Thyroid gland (tissue), 4 donors: Measurements from ENCODE around the gene TCF12. TPM values are rescaled to one million over a fixed set of nuclear protein-coding genes. Genes with fewer than 3 reads are reported as not detected.

Source experiments
- DNase-seq, 2 donors: peaks; one replicate each; pipeline ENCODE4 v3.0.0-alpha.2; 2019
- H3K27ac ChIP-seq, 3 donors: fragments of 200-600 bp; sonication (generic); 1 replicate in 2 of 3; 2 replicates in 1 of 3; pipeline ENCODE4 v1.5.1; 2016 to 2019; ENCODE audit warnings: mild to moderate bottlenecking in 1 of 3, moderate library complexity in 1 of 3
- H3K27me3 ChIP-seq: fragments of 200-600 bp; sonication (generic); one replicate; pipeline ENCODE4 v1.5.1; 2019
- H3K36me3 ChIP-seq, 2 donors: fragments of 200-600 bp; sonication (generic); one replicate each; pipeline ENCODE4 v1.5.1; 2016 to 2019
- H3K4me1 ChIP-seq, 2 donors: fragments of 200-600 bp; sonication (generic); one replicate each; pipeline ENCODE4 v1.5.1; 2017 to 2019
- H3K4me3 ChIP-seq, 3 donors: fragments of 200-600 bp; sonication (generic); replicated peaks in 1 of 3; 1 replicate in 2 of 3; 2 replicates in 1 of 3; pipeline ENCODE4 v1.5.1; 2016; ENCODE audit warnings: mild to moderate bottlenecking in 1 of 3
- H3K9me3 ChIP-seq: fragments of 200-600 bp; sonication (generic); one replicate; pipeline ENCODE4 v1.5.1; 2017
- POLR2A ChIP-seq, 2 donors: fragments of 450-650 bp; IDR thresholded peaks; one replicate each; pipeline ENCODE4 v1.6.1; 2017; ENCODE audit warnings: antibody characterized with exemption in 2 of 2, mild to moderate bottlenecking in 2 of 2, moderate library complexity in 1 of 2
- WGBS, 2 donors: methylation state at CpG; one replicate each; pipeline ENCODE4 v1.1.5; 2017; 5-methylcytosine and 5-hydroxymethylcytosine counted together
- intact Hi-C: fragments of 100-400 bp; cut with DNase I; formaldehyde crosslinking; loops from one replicate; pipeline ENCODE4 v1.15.1; 2023
- total RNA-seq, 4 donors: library from RNA; depleted of rRNA; stranded (reverse); fragments of >200 nt; gene quantifications; one replicate each; pipeline ENCODE4 v1.2.3, GENCODE V29; 2016
- TF ChIP-seq, protein P1 (sequence below), 6 experiments: fragments of 200-600 bp in 3 of 6; fragments of 450-650 bp in 3 of 6; sonication (generic) in 3 of 6; IDR thresholded peaks; one replicate each; pipeline ENCODE4 v1.5.1; 2016 to 2019; ENCODE audit warnings: antibody characterized with exemption in 6 of 6, mild to moderate bottlenecking in 2 of 6, inconsistent platforms in 1 of 6, moderate library complexity in 1 of 6

TCF12 gene
- total RNA-seq, 4 donors from 2014 or later = 54.8 to 156 (median 108) TPM

DNA sequence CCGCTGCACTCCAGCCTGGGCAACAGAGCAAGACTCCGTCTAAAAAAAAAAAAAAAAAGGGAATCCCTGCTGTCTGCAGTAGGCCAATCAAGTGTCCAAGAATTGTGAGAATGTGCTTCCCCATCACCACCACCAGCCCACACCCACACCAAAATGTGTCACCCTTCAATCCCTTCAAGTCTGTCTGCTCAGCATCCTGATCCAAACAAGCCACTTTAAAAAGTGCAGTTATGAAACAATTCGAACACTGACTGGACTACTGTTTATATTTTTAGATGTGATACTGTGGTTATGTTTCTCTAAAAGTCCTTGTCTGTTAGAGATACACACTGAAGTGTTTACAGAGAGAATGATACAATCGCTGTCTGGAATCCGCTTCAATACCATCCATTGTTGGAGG lies 379.8 kb downstream of the TCF12 start:
- 86 to 88% methylated on average over 5 of the region's 5 CpGs for WGBS, 2 donors
- Histone ChIP-seq H3K4me3 (no peak overlapping the region), H3K9me3 (no peaks in the 10 kb centered on the region), H3K36me3 (no peaks in the 10 kb centered on the region), H3K4me1 (no peaks in the 10 kb centered on the region), H3K27ac (no peak overlapping the region), H3K27me3 (no peaks in the 10 kb centered on the region)
- DNase-seq = no peak
- TF ChIP-seq, protein P1, sequence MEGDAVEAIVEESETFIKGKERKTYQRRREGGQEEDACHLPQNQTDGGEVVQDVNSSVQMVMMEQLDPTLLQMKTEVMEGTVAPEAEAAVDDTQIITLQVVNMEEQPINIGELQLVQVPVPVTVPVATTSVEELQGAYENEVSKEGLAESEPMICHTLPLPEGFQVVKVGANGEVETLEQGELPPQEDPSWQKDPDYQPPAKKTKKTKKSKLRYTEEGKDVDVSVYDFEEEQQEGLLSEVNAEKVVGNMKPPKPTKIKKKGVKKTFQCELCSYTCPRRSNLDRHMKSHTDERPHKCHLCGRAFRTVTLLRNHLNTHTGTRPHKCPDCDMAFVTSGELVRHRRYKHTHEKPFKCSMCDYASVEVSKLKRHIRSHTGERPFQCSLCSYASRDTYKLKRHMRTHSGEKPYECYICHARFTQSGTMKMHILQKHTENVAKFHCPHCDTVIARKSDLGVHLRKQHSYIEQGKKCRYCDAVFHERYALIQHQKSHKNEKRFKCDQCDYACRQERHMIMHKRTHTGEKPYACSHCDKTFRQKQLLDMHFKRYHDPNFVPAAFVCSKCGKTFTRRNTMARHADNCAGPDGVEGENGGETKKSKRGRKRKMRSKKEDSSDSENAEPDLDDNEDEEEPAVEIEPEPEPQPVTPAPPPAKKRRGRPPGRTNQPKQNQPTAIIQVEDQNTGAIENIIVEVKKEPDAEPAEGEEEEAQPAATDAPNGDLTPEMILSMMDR (IDR thresholded peaks at IDR 0.05) = no peak
- no peak for TF ChIP-seq POLR2A (IDR thresholded peaks at IDR 0.05)
- intact Hi-C loops = no loop called here

DNA sequence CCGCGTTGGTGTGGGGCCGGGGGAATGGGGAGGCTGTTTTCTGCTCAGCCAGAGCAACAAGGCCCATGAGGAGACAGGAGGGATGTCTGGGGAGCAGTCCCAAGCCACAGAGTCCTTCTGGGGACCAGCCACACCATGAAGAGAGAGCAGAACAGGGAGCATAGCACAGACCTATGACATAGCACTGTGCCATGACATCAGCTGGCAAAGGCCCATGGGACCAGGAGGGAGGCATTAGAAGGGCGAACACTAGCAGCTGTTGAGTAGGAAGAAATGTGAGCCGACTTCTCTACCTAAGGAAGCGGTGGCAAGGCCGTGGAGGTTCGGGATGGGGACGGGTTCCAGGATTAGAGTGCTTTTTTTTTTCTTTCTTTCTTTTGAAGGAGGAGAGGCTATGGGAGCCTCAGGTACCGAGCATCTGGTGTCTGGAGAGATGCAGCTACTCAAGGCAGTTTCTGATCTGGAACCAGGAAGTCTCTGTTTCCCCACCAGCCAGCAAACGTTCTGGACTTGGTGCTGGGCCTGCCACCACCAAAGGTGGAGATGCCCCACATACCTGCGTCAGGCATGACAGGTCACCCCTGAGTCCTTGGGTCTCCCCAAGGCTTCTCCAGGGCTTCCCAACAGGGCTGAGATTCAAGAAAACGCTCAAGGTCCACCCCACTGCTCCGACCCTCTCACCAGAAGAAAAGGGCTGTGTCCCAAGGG lies 380.6 kb downstream of the TCF12 start:
- no peak for TF ChIP-seq POLR2A (IDR thresholded peaks at IDR 0.05)
- TF ChIP-seq, protein P1 (IDR thresholded peaks at IDR 0.05) = no peak
- intact Hi-C loops = no loop called here
- 88 to 91% methylated on average over 14 of the region's 14 CpGs for WGBS, 2 donors

DNA sequence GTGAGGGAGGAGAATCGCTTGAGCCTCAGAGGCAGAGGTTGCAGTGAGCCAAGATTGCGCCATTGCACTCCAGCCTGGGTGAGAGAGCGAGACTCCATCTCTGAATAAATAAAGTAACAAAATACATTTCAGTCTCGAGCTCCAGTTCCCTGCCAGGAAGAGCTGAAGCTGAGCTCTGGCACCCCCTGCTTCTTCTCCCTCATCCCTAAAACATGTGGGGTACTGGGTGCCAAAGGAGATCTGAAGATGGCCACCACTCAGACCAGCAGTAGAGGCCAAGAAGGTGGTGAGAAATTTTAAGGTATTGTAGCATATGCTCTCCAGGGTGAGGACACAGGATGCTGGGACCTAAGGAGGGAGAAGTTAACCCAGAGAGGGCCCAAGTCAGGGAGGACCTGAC lies 382.9 kb downstream of the TCF12 start:
- Histone ChIP-seq H3K36me3 (no peaks in the 10 kb centered on the region), H3K4me3 (no peak overlapping the region), H3K4me1 (no peaks in the 10 kb centered on the region), H3K27me3 (no peaks in the 10 kb centered on the region), H3K27ac (no peak overlapping the region), H3K9me3 (no peaks in the 10 kb centered on the region)
- intact Hi-C loops = loop anchor here (10.0 kb wide), 3 partner anchors 387 to 807 kb away; partner anchors contain the start of gene TCF12
- no peak for DNase-seq
- 79 to 89% methylated on average over 4 of the region's 4 CpGs for WGBS, 2 donors
- TF ChIP-seq, protein P1 (IDR thresholded peaks at IDR 0.05) = no peak
- no peak for TF ChIP-seq POLR2A (IDR thresholded peaks at IDR 0.05)

More for the DNA sequence above, 380.6 kb downstream of the TCF12 start:
- no peak for DNase-seq
- H3K27ac ChIP-seq = no peak overlapping the region
- no peaks in the 10 kb centered on the region for H3K27me3 ChIP-seq
- no peak overlapping the region for H3K4me3 ChIP-seq
- H3K4me1 ChIP-seq = no peaks in the 10 kb centered on the region
- H3K9me3 ChIP-seq = no peaks in the 10 kb centered on the region
- H3K36me3 ChIP-seq = no peaks in the 10 kb centered on the region

DNA sequence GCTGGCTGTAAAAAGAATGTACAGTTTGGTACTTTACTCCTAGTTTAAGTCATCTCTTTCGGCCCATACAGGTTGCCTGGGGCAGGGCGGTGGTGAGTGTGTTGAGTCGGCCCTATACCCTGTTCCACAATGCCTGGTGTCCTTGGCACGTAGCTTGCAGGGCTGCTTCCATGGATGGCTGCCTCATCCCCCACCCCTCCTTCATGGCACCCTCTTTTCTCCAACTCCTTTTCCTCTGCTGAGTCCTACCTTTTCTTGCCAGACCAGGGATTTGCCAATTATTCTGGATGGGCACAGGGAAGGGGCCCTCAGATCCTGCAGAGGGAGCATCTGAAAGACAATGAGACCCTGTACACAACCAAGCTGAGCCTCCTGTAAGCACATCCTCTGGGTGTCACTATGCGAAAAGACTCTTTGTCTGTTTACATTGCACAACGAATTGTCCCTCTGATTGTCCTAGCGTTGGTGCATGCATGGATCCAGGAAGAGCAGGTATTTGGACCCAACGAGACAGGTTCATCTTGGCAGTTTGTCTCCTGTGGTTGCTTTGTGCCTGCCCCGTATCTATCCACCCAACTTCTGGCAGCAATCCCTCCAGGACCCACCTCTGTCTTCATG lies 384.3 kb downstream of the TCF12 start:
- TF ChIP-seq, protein P1 (IDR thresholded peaks at IDR 0.05) = no peak
- TF ChIP-seq POLR2A (IDR thresholded peaks at IDR 0.05) = no peak
- no peak for DNase-seq
- Histone ChIP-seq H3K27me3 (no peaks in the 10 kb centered on the region), H3K27ac (no peak overlapping the region), H3K36me3 (no peaks in the 10 kb centered on the region), H3K9me3 (no peaks in the 10 kb centered on the region), H3K4me1 (peaks cover 5 to 6% of the 10 kb centered on the region in 2 donors), H3K4me3 (no peak overlapping the region)
- 78 to 79% methylated on average over 9 of the region's 9 CpGs for WGBS, 2 donors
- intact Hi-C loops = loop anchor here (10.0 kb wide), 3 partner anchors 388 to 808 kb away; partner anchors contain the start of gene TCF12

DNA sequence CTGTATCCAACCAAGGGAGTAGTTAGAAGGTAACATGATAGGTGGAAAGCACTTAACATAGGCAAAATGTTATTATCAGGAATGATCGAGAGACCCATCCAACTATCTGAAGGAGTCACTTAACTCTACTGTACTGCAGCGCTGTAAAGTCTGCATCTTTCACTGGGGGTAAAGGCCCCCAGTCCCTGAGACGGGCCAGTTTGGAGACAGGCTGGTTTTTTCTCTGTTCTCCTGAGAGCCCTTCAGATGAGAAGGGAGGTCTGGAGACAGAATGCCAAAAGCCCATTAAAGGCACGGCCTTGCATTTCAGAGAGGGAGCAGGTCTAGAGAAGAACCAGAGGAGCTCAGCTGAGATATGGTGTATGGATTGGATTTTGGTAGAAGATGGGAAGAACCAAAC lies 386.6 kb downstream of the TCF12 start:
- H3K4me3 ChIP-seq = no peak overlapping the region
- peaks cover 5 to 6% of the 10 kb centered on the region in 2 donors for H3K4me1 ChIP-seq
- H3K9me3 ChIP-seq = no peaks in the 10 kb centered on the region
- DNase-seq = no peak
- 77% methylated on average over 4 of the region's 4 CpGs for WGBS, 2 donors
- H3K27ac ChIP-seq = no peak overlapping the region
- intact Hi-C loops = loop anchor here (5.0 to 10.0 kb wide), 4 partner anchors 158 to 810 kb away; partner anchors contain the start of gene TCF12
- no peaks in the 10 kb centered on the region for H3K27me3 ChIP-seq
- TF ChIP-seq POLR2A (IDR thresholded peaks at IDR 0.05) = no peak
- TF ChIP-seq, protein P1 (IDR thresholded peaks at IDR 0.05) = no peak
- no peaks in the 10 kb centered on the region for H3K36me3 ChIP-seq
